Bronchial epithelial cell (primary cell): ENCODE measurements around the gene MBP. TPM values are rescaled to one million over a fixed set of nuclear protein-coding genes. Genes with fewer than 3 reads are reported as not detected.
A peak's percentile ranks its signal among the peaks of the same experiment; 100 is the strongest.

Experiments used
- DNase-seq: peaks from one replicate; pipeline ENCODE4 v3.0.0-alpha.2; 2010; ENCODE audit warnings: low read depth
- FAIRE-seq: peaks from 2 replicates; lab custom pipeline; 2011; peaks lifted over from hg19 to GRCh38; lab: Jason Lieb, UNC
- H3K27me3 ChIP-seq: 2 replicates; pipeline ENCODE4 v1.5.1; 2011; ENCODE audit warnings: low read length; ENCODE audit not compliant: control insufficient read depth, insufficient read depth
- H3K36me3 ChIP-seq: 2 replicates; pipeline ENCODE4 v1.5.1; 2011; ENCODE audit warnings: low read length; ENCODE audit not compliant: control insufficient read depth, insufficient read depth
- H3K4me3 ChIP-seq: 2 replicates; pipeline ENCODE4 v1.5.1; 2011; ENCODE audit warnings: mild to moderate bottlenecking, low read depth, low read length, control low read depth
- CTCF ChIP-seq: IDR thresholded peaks from 2 replicates; pipeline ENCODE4 v1.5.1; 2011; ENCODE audit warnings: mild to moderate bottlenecking, moderate library complexity, low read length, control low read depth, inconsistent platforms; ENCODE audit not compliant: insufficient read depth, severe bottlenecking
- total RNA-seq: library from RNA; depleted of rRNA; stranded (reverse); fragments of >200 nt; gene quantifications from 2 replicates; pipeline ENCODE4 v1.2.1, GENCODE V29; 2014

MBP gene
- total RNA-seq, 1 donor from 2014 or later = 26.6 TPM

GRCh38 chr18:76977108-76977621, 155.4 kb downstream of the MBP start:
- Histone ChIP-seq H3K36me3 (no peaks in the 10 kb centered on the region), H3K27me3 (no peaks in the 10 kb centered on the region), H3K4me3 (peak overlapping the region; percentile 10)
- no peak for FAIRE-seq
- no peak for DNase-seq
- TF ChIP-seq CTCF = no peak

- DNase-seq (no peak), FAIRE-seq (no peak)
- H3K36me3 ChIP-seq = no peaks in the 10 kb centered on the region
- H3K4me3 ChIP-seq = no peak overlapping the region
- H3K27me3 ChIP-seq = no peaks in the 10 kb centered on the region
- no peak for TF ChIP-seq CTCF
Measured at GRCh38 chr18:76975577-76976110, 156.9 kb downstream of the MBP start.

- DNase-seq = no peak
- Histone ChIP-seq H3K27me3 (no peaks in the 10 kb centered on the region), H3K36me3 (no peaks in the 10 kb centered on the region), H3K4me3 (no peak overlapping the region)
- no peak for TF ChIP-seq CTCF
- no peak for FAIRE-seq
Measured at GRCh38 chr18:76974386-76974785, 158.2 kb downstream of the MBP start.

DNA sequence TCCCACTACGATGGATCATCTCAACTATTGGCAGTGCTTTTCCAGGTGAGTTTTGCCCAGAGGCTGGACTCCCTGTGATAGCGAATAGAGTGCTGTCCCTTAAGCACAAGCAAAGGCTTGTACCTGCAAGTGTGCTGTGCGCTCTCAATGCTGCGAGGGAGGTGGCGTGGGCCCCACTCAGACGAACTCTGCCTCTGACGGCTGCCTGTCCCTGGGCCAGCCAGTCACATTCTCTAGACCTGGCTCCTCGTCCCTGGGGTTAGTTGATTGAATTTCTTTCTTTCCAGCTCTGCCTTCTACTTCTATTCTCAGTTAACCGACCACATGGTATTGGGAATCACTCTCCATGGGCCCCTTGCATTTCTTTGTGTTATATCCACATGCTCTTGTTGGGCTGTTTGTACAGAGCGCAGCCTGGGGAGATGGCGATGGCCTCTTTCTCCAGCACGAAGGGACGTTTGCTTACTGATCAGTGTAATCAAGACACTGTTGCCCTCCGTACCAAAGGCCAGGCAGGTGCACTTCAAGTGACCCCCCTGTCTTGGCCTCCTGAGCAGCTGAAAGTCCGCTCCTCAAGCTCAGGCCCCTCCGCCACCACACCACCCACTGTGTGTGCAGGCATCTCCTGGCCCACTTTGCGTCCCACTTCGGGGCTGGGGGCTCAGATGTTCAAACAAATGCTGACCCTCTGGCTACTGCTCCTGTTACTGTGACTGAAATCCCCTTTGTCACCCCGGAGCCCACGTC, 158.9 kb downstream of the MBP start:
- no peak for DNase-seq
- no peak for TF ChIP-seq CTCF
- Histone ChIP-seq H3K36me3 (peaks cover 2% of the 10 kb centered on the region), H3K27me3 (no peaks in the 10 kb centered on the region), H3K4me3 (no peak overlapping the region)
- FAIRE-seq = peak; percentile 36

- TF ChIP-seq CTCF = no peak
- H3K27me3 ChIP-seq = no peaks in the 10 kb centered on the region
- no peak for FAIRE-seq
- peaks cover 2% of the 10 kb centered on the region for H3K36me3 ChIP-seq
- no peak overlapping the region for H3K4me3 ChIP-seq
- DNase-seq = no peak
Measured at GRCh38 chr18:76972846-76973519, 159.6 kb downstream of the MBP start.
